ENCODE results near the gene EIF2A. TPM values are rescaled to one million over a fixed set of nuclear protein-coding genes. Genes with fewer than 3 reads are reported as not detected.
"Not testable (repeated sequence)": the region's sequence is repeated elsewhere in the genome, so short reads cannot be mapped to it uniquely, and the experiment has no call there.

The EIF2A gene
- total and polyA plus RNA-seq, 4 experiments from 2014 or later, result 49.3 to 95.3 (median 74.8) TPM

GRCh38 chr3:150613034-150613433 lies 66.4 kb downstream of the EIF2A start:
- Histone ChIP-seq H3K9me3 (ENCODE audit: control insufficient read depth in 1 of 2, low read length in 2 of 2) (no peaks in the 10 kb centered on the region), H3K27me3 (ENCODE audit: insufficient read depth, low read length) (no peaks in the 10 kb centered on the region), H3K27ac (ENCODE audit: low read depth, low read length) (no peak overlapping the region), H3K4me1 (ENCODE audit: insufficient read depth, low read length) (peaks cover 71% of the 10 kb centered on the region), H3K36me3 (ENCODE audit: insufficient read depth, low read length) (peaks cover 8% of the 10 kb centered on the region), H3K4me3 (ENCODE audit: low read length in 2 of 2) (no peak overlapping the region)
- peaks cover 41 to 77% (median 62%) of the 10 kb centered on the region in 4 donors for H3K4me1 Mint-ChIP-seq
- ChIA-PET POLR2A (ENCODE audit: partially characterized antibody) (interaction anchor here (0.6 to 1.1 kb wide), 3 partner anchors 10 to 1573 kb away, joined by 3 to 5 read pairs (median 5); partner anchors contain the start of gene SELENOT), CTCF (ENCODE audit: partially characterized antibody) (interaction anchor here (1.6 kb wide), 1 partner anchor 10 kb away, joined by 7 read pairs; the partner anchor contains the start of gene SELENOT)
- H3K27me3 Mint-ChIP-seq, result no peaks in the 10 kb centered on the region
- intact Hi-C loops (cut with micrococcal nuclease), result no loop called here
- H3K4me3 Mint-ChIP-seq, result peak overlapping the region in 3 of 8 donors; percentile 23 to 37 (median 36)
- peaks cover 0 to 5% (median 0%) of the 10 kb centered on the region in 8 donors for H3K9me3 Mint-ChIP-seq
- H3K36me3 Mint-ChIP-seq, result peaks cover 22 to 36% of the 10 kb centered on the region in 2 donors
- DNase-seq, result no peak
- H3K27ac Mint-ChIP-seq, result peak overlapping the region in 2 of 7 donors; percentile 12 to 22

- H3K4me3 ChIP-seq (ENCODE audit: low read length in 2 of 2), result no peak overlapping the region
- no peaks in the 10 kb centered on the region for H3K27me3 ChIP-seq (ENCODE audit: insufficient read depth, low read length)
- H3K36me3 Mint-ChIP-seq, result peaks cover 29 to 44% of the 10 kb centered on the region in 2 donors
- H3K4me1 Mint-ChIP-seq, result peaks cover 44 to 77% (median 63%) of the 10 kb centered on the region in 4 donors
- H3K36me3 ChIP-seq (ENCODE audit: insufficient read depth, low read length), result peaks cover 14% of the 10 kb centered on the region
- peak overlapping the region in 6 of 7 donors; percentile 10 to 81 (median 52) for H3K27ac Mint-ChIP-seq
- no peak overlapping the region for H3K27ac ChIP-seq (ENCODE audit: low read depth, low read length)
- H3K4me3 Mint-ChIP-seq, result peak overlapping the region in 5 of 8 donors; percentile 10 to 74 (median 41)
- intact Hi-C loops (cut with micrococcal nuclease), result no loop called here
- ChIA-PET POLR2A (ENCODE audit: partially characterized antibody) (interaction anchor here (0.6 to 1.1 kb wide), 3 partner anchors 10 to 1572 kb away, joined by 3 to 5 read pairs (median 3); no protein-coding TSS in a partner anchor), CTCF (ENCODE audit: partially characterized antibody) (interaction anchor here (1.6 kb wide), 1 partner anchor 11 kb away, joined by 7 read pairs; the partner anchor contains the start of gene SELENOT)
- no peaks in the 10 kb centered on the region for H3K27me3 Mint-ChIP-seq
- H3K9me3 Mint-ChIP-seq, result peaks cover 0 to 5% (median 0%) of the 10 kb centered on the region in 8 donors
- peaks cover 71% of the 10 kb centered on the region for H3K4me1 ChIP-seq (ENCODE audit: insufficient read depth, low read length)
- no peak for DNase-seq
- no peaks in the 10 kb centered on the region for H3K9me3 ChIP-seq (ENCODE audit: control insufficient read depth in 1 of 2, low read length in 2 of 2)
Measured at GRCh38 chr3:150613709-150614480, 67.3 kb downstream of the EIF2A start.

GRCh38 chr3:150620002-150620689 lies 73.6 kb downstream of the EIF2A start:
- Mint-ChIP-seq H3K4me3 (peak overlapping the region in 1 of 8 donors; percentile 48), H3K27me3 (no peaks in the 10 kb centered on the region), H3K9me3 (no peaks in the 10 kb centered on the region), H3K4me1 (peaks cover 36 to 67% (median 47%) of the 10 kb centered on the region in 4 donors), H3K36me3 (peaks cover 15 to 45% of the 10 kb centered on the region in 2 donors), H3K27ac (peak overlapping the region in 4 of 7 donors; percentile 8 to 85 (median 44))
- ChIA-PET CTCF (ENCODE audit: partially characterized antibody) (no interaction called here), POLR2A (ENCODE audit: partially characterized antibody) (interaction anchor here (0.9 kb wide), 2 partner anchors 17 to 74 kb away, joined by 4 read pairs; partner anchors contain the start of genes SELENOT and SERP1)
- Histone ChIP-seq H3K27ac (ENCODE audit: low read depth, low read length) (no peak overlapping the region), H3K4me1 (ENCODE audit: insufficient read depth, low read length) (peaks cover 57% of the 10 kb centered on the region), H3K9me3 (ENCODE audit: control insufficient read depth in 1 of 2, low read length in 2 of 2) (no peaks in the 10 kb centered on the region), H3K27me3 (ENCODE audit: insufficient read depth, low read length) (no peaks in the 10 kb centered on the region), H3K4me3 (ENCODE audit: low read length in 2 of 2) (no peak overlapping the region), H3K36me3 (ENCODE audit: insufficient read depth, low read length) (peaks cover 8% of the 10 kb centered on the region)
- no peak for DNase-seq
- intact Hi-C loops (cut with micrococcal nuclease), result no loop called here

GRCh38 chr3:150622955-150623354 lies 76.4 kb downstream of the EIF2A start:
- H3K27me3 Mint-ChIP-seq; DNase-seq; POLR2A ChIA-PET (ENCODE audit: partially characterized antibody); intact Hi-C loops (cut with micrococcal nuclease); H3K4me3 Mint-ChIP-seq; H3K27me3 ChIP-seq (ENCODE audit: insufficient read depth, low read length); H3K4me3 ChIP-seq (ENCODE audit: low read length in 2 of 2); H3K27ac ChIP-seq (ENCODE audit: low read depth, low read length); H3K9me3 Mint-ChIP-seq; H3K9me3 ChIP-seq (ENCODE audit: control insufficient read depth in 1 of 2, low read length in 2 of 2): not testable (repeated sequence)
- H3K27ac Mint-ChIP-seq, result peak overlapping the region in 2 of 7 donors; percentile 57 to 72
- CTCF ChIA-PET (ENCODE audit: partially characterized antibody), result interaction anchor here (1.2 kb wide), 1 partner anchor 100 kb away, joined by 4 read pairs; no protein-coding TSS in a partner anchor
- Histone ChIP-seq H3K36me3 (ENCODE audit: insufficient read depth, low read length) (peaks cover 14% of the 10 kb centered on the region), H3K4me1 (ENCODE audit: insufficient read depth, low read length) (peaks cover 42% of the 10 kb centered on the region)
- H3K4me1 Mint-ChIP-seq, result peaks cover 33 to 61% (median 42%) of the 10 kb centered on the region in 4 donors
- peaks cover 34 to 60% of the 10 kb centered on the region in 2 donors for H3K36me3 Mint-ChIP-seq

- Mint-ChIP-seq H3K9me3 (no peaks in the 10 kb centered on the region), H3K27ac (peak overlapping the region in 4 of 7 donors; percentile 17 to 67 (median 38)), H3K27me3 (no peaks in the 10 kb centered on the region), H3K4me3 (no peak overlapping the region), H3K36me3 (peaks cover 25 to 58% of the 10 kb centered on the region in 2 donors), H3K4me1 (peaks cover 27 to 51% (median 34%) of the 10 kb centered on the region in 4 donors)
- peaks cover 33% of the 10 kb centered on the region for H3K4me1 ChIP-seq (ENCODE audit: insufficient read depth, low read length)
- intact Hi-C loops (cut with micrococcal nuclease), result no loop called here
- H3K4me3 ChIP-seq (ENCODE audit: low read length in 2 of 2), result no peak overlapping the region
- ChIA-PET POLR2A (ENCODE audit: partially characterized antibody) (no interaction called here), CTCF (ENCODE audit: partially characterized antibody) (no interaction called here)
- no peaks in the 10 kb centered on the region for H3K9me3 ChIP-seq (ENCODE audit: control insufficient read depth in 1 of 2, low read length in 2 of 2)
- H3K27ac ChIP-seq (ENCODE audit: low read depth, low read length), result no peak overlapping the region
- H3K27me3 ChIP-seq (ENCODE audit: insufficient read depth, low read length), result no peaks in the 10 kb centered on the region
- H3K36me3 ChIP-seq (ENCODE audit: insufficient read depth, low read length), result peaks cover 6% of the 10 kb centered on the region
- no peak for DNase-seq
Measured at GRCh38 chr3:150623945-150624344, 77.4 kb downstream of the EIF2A start.

GRCh38 chr3:150626148-150626930 lies 79.8 kb downstream of the EIF2A start:
- ChIA-PET POLR2A (ENCODE audit: partially characterized antibody) (interaction anchor here (1.0 to 1.2 kb wide), 2 partner anchors 9 to 23 kb away, joined by 3 read pairs; partner anchors contain the start of gene SELENOT), CTCF (ENCODE audit: partially characterized antibody) (no interaction called here)
- peak overlapping the region in 3 of 7 donors; percentile 8 to 82 (median 43) for H3K27ac Mint-ChIP-seq
- no peaks in the 10 kb centered on the region for H3K9me3 Mint-ChIP-seq
- no peaks in the 10 kb centered on the region for H3K27me3 Mint-ChIP-seq
- peaks cover 12% of the 10 kb centered on the region for H3K4me1 ChIP-seq (ENCODE audit: insufficient read depth, low read length)
- no peaks in the 10 kb centered on the region for H3K27me3 ChIP-seq (ENCODE audit: insufficient read depth, low read length)
- intact Hi-C loops (cut with micrococcal nuclease), result no loop called here
- no peak overlapping the region for H3K4me3 ChIP-seq (ENCODE audit: low read length in 2 of 2)
- H3K4me3 Mint-ChIP-seq, result no peak overlapping the region
- H3K9me3 ChIP-seq (ENCODE audit: control insufficient read depth in 1 of 2, low read length in 2 of 2), result no peaks in the 10 kb centered on the region
- H3K27ac ChIP-seq (ENCODE audit: low read depth, low read length), result no peak overlapping the region
- H3K36me3 Mint-ChIP-seq, result peaks cover 30 to 54% of the 10 kb centered on the region in 2 donors
- H3K36me3 ChIP-seq (ENCODE audit: insufficient read depth, low read length), result peaks cover 14% of the 10 kb centered on the region
- no peak for DNase-seq
- H3K4me1 Mint-ChIP-seq, result peaks cover 12 to 30% (median 15%) of the 10 kb centered on the region in 4 donors

All from CD4-positive, alpha-beta memory T cell (primary cell).